COLO829 (cell line): Measurements from ENCODE around the gene PTGES3L.

Experiments
- DNase-seq: peaks from one replicate; pipeline ENCODE4 v3.0.0; 2012; ENCODE audit warnings: low spot score

PTGES3L gene

GRCh38 chr17:42979511-42980273 is at the start of gene PTGES3L:
Gene PTGES3L, minus strand, starts transcription at chr17:42980080. Its CDS starts 27 bp downstream, at chr17:42980053.
- no peak for DNase-seq

DNA sequence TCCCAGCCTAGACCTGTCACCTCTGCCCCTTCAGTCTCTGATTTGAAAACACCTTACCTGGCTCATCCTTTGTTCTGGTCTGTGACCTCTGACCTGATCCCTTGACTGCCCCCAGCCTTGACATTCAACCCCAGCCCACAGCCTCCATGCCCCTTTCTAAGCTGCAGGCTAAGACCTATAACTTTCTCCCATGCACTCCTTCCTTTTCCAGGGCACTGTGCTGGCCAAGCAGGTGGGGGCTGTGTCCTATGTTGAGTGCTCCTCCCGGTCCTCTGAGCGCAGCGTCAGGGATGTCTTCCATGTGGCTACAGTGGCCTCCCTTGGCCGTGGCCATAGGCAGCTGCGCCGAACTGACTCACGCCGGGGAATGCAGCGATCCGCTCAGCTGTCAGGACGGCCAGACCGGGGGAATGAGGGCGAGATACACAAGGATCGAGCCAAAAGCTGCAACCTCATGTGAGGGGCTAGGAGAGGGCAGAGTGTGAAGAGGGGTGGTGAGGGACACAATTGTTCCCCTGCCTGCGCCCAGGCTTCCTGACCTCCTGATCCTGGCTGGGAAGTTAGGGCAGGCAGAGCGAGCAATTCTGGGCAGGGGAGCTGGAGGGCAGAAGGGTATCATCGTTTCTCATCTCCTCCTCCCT is 48.5 kb upstream of the PTGES3L start:
- DNase-seq: no peak

GRCh38 chr17:43027091-43028032 is 47.5 kb upstream of the PTGES3L start:
- no peak for DNase-seq

DNA sequence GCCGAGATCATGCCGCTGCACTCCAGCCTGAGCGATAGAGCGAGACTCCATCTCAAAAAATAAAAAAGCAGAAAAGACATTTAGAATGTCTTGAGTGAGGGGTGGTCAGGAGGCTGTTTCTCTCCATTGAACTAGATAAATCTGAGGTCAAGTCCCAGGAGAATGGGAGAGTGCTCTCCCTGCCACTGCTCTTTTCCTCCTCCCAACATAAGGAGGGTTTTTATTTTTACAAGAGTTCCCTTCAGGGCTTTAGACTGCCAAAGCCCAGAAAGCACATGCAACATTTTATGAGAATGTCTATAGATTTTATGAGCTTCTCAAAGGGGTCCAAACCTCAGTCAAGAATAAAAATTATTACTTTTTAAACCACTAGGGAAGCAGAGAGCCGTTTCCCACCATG is 46.7 kb upstream of the PTGES3L start:
- DNase-seq: no peak

DNA sequence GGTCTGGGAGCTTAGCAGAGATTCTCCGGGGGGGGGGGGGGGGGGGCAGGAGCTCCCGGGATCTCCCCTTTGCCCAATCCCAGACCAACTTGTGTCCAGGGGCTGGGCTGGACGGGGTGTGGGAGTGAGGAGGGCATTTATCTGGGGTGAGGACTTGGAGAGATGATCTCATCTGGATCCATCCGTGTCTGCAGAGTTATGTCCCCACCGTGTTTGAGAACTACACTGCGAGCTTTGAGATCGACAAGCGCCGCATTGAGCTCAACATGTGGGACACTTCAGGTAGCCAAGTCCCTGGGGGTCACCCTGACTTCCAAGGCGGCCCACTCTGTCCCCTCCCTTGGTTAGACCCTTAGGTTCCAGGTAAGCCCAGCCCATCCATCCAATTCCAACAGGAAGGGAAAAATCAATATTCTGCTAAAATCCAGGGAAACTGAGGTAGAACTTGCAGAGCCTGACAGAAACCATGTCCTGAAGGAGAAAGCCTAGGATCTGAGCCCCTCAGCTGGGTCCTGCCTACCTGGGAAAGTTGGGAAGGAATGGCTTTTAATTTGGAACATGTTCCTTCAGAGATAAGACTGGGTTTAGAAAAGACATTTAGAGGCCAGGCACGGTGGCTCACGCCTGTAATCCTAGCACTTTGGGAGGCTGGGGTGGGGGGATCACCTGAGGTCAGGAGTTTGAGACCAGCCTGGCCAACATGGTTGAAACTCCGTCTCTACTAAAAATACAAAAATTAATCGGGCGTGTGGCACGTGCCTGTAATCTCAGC is 46.1 kb upstream of the PTGES3L start:
- no peak for DNase-seq

DNA sequence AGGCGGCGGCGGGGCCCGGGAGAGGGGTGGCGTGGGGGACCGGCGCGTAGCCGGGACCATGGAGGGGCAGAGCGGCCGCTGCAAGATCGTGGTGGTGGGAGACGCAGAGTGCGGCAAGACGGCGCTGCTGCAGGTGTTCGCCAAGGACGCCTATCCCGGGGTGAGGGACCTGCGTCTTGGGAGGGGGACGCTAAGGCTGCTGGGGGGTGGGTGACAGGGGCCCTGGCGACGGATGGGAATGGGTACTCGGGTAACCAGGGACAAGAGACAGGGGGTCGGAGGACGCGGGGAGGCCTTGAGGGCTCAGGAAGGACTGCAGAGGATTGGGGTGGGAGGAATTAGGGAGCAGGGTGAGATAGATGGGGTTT is 45.4 kb upstream of the PTGES3L start:
- no peak for DNase-seq

DNA sequence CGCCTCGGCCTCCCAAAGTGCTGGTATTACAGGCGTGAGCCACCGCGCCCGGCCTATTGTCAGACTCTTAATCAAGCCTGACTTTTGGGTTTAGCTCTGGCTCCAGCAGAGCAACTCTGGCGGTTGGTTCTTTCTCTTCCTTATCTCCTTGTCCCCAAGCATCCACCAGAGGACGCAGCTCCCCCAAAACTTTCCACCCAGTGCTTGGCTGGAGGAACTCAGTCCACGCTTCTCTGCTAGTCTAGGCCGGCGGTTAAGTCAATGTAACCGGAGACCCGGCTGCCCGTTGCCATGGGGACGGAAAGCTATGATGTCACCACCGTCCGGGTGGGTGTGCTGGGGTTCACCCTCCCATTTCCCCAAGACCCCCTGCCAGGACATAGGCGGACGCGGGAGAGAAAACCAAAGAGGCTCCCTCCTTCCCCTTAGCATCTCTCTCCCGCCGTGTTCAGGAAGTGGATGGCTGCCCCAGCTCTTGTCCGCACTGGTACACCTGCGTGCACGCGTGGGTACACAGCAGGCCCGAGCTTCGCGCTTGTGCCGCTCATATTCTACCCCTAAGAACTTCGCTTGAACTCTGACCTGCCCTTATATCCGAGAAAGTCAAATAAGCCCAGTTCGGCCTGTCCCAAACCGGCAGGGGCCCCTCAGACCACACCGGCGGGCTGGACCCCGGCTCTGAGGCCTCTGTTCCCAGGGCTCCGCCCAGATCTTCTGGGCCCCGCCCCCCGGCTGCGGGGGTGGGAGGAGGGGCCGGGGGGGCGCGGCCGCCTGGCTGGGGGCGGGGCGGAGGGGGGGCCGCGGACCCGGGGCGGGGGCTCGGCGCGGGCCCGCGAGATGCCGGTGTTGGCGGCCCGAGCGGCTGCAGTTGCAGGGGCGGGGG is 44.8 kb upstream of the PTGES3L start, which contains the start of gene RND2:
RND2 (plus strand) TSS at position 825 of the 883 bp plus-strand sequence. CDS start 117 bp downstream, outside the sequence.
- DNase-seq: peak; percentile 81

DNA sequence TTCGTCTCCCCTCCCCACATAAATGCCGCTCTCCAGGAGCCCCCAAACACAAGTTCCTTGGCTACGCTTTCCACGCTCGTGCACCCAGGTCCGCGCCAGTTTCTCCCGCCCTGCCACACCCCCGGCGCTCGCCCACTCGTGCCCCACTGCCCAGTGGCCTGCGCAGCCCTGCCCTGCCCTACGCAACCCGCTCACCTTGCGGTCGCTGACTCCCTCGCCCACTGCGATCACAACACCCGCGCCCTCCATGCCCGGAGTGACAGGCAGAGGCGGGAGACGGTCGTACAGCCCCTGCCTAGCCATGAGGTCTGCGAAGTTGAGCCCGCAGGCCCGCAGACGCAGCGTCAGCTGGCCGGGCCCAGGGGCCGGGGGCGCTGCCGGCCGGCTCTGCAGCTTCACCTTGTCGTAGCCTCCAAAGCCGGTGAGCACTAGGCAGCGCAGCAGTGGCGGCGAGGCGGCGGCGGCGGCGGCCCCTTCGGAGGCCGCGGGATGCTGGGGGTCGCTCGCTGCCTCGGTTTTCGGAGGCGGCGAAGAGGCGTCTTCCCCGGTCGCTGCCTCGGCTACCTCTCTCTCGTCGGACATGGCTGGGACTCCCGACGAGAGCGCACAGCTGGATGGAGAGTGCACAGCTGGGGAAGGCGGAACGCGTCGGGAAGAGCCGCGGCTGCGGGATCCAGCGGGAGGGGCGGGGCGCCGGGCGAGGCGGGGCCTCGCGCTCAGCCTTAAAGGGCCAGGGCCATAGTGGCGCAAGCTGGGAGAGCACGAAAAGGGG is 42.0 kb upstream of the PTGES3L start, which contains the start of gene VAT1:
VAT1 (minus strand) TSS at position 645 of the 772 bp plus-strand sequence; CDS start at position 582, 63 bp downstream.
- peak; percentile 75 for DNase-seq

DNA sequence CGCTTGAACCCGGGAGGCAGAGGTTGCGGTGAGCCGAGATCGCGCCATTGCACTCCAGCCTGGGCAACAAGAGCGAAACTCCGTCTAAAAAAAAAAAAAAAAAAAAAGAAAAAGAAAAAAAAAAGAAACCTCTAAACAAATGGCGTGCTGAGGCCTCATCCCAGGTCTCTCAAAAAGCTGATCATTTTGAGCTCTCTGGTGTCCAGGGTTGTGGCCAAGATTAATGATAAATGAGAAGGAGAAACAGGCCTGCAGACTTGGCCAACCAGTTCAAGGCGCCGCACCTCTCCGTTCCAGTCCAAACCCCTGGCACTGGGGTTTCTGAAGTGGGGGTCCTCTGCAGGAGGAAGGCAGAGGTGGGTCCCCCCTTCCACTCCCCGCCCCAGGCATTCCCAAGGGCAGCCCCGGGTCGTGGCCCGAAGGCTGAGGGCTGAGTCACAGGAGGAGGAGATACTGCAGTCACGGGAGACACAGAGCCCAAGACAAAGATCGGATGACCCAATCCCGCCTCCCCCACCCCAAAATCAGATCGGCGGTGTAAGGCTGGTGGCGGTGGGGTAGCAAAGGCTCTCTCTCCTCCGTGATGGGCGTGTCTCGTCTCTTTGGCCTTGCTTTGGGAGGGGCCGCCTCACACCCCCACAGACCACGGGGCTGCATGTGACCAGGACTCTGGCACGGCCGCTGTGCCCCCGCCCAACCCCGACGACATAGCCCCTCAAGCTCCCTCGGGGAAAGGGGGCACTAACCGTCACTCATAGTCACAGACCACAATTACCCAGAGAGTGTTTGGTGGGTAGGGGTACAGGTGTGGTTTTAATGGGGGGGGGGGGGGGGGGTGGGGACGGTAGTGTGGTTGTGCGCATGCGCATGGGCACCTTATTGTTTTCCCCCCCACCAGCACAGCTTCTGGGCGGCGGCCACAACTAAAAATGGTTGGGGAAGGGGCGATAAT is 41.2 kb upstream of the PTGES3L start:
- DNase-seq: peak; percentile 85

DNA sequence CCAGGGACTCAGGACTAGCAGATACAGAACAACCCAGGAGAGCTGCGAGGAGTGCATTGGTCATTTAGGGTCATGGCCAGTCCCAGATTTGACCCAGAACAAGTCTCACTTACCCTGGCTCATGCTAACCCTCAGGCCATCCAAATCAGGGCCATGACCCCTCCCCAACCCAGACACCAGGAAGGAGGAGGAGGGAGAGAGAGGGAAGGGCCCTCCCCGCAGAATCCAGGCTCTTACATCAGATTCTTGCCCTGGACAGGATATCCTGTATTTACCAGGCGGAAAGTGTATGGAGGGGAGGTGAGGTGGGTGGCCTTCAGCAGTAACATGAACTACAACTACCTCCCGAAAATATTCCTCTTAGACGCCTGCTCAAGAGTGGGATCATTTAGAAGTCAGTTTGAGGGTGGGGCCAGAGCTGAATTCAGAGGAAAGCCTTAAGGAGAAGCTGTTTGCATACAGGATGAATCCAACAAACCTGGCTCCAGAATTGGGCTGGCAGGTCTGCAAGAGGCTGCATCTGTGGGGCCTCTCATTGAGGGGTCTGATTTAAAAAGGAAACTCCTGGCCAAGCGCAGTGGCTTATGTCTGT is 40.2 kb upstream of the PTGES3L start:
- DNase-seq: no peak

DNA sequence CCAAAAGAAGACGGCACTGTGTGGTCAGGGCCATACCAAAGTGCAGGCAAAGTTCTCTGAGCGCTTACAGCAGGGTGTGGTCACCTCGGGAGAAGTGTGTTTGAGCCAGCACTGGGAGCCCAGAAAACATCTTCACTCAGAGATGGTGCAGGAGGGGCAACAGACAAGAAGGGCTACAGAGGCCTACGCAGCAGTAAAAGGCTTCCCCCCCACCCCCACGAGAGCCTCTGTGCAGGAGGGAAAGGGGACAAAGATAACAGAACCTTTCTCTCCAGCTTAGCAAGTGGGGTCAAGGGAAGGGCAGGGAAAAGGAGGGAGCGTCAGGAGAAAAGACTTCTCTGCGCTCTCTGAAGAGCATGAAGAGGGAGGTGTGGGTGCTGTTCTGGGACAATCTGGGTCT is 39.5 kb upstream of the PTGES3L start:
- peak; percentile 51 for DNase-seq

DNA sequence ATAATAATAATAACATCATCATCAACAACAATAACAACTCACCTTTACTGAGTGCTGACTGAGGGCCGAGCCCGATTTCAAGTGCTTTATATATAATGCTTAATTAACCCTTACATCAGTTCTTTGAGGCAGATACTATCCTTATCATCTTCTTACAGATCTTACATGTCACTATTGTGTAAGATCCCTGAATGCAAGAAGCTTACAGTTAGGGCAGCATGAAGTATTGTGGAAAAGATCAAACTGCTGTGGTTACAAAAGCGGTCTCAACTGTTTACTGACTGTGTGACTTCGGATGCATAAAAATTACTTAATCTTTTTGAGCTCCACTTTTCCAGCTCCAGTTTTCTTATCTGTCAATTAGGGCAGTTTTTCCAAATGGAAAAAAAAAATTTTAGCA is 39.1 kb upstream of the PTGES3L start:
- no peak for DNase-seq

DNA sequence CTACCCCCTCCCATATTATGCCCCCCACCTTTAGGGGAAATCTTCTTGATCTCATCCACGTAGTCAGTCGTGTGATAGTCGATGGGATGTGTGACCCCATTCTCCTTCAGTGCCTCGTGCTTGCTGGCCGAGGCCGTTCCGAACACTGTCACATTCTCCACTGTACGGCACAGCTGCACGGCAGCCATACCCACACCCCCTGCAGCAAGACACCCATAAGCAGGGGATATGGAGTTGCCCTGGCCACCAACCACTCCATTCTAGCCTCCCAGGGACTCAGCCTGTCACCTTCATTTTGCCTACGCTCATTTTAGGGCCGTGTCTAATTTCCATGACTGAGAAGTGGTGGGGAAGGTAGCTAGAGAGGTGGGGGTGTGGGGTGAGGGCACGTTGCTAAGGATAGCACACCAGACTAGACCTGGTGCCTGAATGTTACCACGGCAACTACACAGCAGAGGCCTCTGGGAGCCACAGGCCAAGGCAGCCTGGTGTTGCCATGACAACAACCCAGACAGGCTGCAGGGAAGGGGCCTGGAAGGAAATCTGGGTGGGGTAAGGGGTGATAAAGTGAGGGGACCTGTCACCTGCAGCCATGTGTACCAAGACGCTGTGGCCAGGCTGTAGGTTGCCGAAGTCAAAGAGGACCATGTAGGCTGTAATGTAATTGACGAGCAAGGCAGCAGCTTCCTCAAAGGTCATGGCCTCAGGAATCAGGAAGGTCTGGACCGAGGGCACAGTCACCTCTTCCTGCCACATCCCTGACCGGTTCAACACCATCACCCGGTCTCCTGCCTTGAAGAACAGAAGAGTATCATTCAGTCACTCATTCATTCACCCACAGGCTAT is 38.4 kb upstream of the PTGES3L start:
- DNase-seq: no peak

DNA sequence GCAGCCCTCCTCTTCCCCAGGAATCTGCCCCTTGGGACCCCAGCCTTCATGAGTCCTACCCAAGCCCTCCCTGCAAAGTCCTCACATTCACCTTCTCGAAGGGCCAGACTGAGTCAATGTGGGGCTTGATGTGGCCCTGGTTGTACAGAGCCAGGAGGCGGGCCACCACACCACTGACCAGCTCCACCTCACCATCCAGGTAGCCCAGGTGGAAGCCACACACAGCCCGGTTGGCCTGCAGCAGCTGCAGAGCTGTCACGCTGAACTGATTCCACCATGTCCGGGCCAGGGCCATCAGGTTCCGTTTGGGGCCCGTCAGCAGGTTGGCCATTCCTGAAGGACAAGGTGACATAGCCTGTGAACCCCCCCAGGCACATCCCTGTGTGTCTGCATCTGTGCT is 36.3 kb upstream of the PTGES3L start:
- DNase-seq: no peak

DNA sequence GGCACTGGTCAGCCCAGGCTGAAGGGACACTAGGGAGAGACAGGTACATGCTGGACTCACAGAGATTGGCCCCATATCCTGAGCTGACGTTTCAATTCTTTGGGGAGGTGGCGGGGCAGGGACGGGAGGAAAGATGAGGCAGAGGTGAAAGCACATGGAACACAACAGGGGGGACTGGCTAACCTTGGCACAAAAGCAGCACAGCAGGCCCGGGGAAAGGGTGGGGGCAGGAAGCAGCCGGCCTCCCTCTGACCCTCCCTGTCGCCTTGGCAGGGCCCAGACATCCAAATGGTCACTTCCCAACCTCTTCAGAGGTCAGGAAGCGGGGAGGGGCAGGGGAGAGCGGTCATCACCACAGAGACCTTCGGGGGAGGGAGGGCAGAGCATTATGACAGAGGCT is 35.7 kb upstream of the PTGES3L start:
- no peak for DNase-seq

DNA sequence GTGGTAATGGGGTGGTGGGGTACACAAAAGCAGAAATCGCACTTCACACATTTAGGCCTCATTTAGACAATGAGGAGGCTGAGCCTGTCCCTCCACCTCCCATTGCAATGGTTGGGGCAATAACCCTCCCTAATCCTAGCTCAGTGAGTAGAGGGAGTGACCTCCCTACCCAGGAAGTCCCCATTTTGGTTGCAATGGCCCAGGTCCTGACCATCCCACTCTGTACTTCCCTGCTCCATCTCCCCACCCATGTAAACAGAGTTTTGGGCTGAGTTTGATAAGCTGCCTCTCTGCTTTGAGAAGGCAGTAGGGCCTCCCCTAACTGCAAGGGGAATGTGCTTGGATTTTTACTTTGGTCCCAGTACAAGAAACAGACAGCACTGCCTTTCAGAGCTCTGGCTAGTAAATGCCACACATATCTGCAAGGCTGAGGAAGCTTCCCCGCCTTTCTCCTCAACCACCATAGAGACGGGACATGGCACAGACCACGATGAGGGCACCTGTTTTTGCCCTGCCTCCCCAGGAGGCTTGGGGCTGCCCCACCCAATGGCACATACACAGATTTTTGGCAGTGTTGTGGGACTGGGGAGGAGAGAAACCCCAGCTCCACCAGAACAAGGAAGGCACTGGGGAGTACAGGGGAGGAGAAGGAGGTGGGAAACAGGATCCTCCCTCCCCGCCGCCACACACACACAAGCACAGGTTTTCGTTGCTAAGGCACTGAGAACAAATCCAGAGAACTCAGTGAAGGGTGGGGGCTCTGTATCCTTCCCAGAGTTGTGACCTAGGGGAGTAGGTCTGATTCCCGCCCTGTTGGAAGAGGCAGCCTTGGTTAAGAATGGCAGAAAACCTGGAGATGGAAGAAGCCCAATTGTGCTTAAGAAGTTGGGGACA is 35.0 kb upstream of the PTGES3L start:
- DNase-seq: no peak
